ENCODE results near the gene KDM7A.

The KDM7A gene

DNA sequence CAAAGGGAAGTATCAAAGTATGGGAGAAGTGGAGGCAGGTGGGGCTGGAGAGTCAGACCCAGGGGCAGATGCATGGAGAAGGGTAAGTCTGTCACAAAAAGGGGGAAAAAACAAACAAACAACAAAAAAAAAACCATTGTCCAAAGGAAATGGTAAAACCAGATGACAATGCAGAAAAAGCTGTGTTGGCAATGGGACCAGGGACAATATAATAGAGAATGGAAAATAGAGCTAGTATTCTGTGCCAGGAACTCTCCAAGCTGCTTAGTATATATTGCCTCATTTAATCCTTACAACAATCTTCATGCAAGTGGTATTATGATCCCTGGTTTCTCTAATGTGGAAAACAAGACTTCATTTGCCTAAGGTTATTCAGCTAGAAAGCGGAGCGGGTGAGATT lies 13.1 kb upstream of the KDM7A start:
- DNase-seq (ENCODE audit: extremely low read depth, insufficient read length) = no peak
- no peak overlapping the region for H3K4me3 ChIP-seq (replicated peaks; ENCODE audit: low read depth, low read length)
- TF ChIP-seq, protein P1, sequence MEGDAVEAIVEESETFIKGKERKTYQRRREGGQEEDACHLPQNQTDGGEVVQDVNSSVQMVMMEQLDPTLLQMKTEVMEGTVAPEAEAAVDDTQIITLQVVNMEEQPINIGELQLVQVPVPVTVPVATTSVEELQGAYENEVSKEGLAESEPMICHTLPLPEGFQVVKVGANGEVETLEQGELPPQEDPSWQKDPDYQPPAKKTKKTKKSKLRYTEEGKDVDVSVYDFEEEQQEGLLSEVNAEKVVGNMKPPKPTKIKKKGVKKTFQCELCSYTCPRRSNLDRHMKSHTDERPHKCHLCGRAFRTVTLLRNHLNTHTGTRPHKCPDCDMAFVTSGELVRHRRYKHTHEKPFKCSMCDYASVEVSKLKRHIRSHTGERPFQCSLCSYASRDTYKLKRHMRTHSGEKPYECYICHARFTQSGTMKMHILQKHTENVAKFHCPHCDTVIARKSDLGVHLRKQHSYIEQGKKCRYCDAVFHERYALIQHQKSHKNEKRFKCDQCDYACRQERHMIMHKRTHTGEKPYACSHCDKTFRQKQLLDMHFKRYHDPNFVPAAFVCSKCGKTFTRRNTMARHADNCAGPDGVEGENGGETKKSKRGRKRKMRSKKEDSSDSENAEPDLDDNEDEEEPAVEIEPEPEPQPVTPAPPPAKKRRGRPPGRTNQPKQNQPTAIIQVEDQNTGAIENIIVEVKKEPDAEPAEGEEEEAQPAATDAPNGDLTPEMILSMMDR (IDR thresholded peaks at IDR 0.05; ENCODE audit: insufficient read depth, low read length, poor library complexity, severe bottlenecking) = no peak
- H3K27me3 ChIP-seq (replicated peaks; ENCODE audit: control insufficient read depth, insufficient read depth, low read length) = no peaks in the 10 kb centered on the region
- H3K36me3 ChIP-seq (ENCODE audit: control insufficient read depth, insufficient read depth, low read length) = no peaks in the 10 kb centered on the region

- DNase-seq (ENCODE audit: extremely low read depth, insufficient read length) = no peak
- Histone ChIP-seq H3K4me3 (replicated peaks; ENCODE audit: low read depth, low read length) (no peak overlapping the region), H3K27me3 (replicated peaks; ENCODE audit: control insufficient read depth, insufficient read depth, low read length) (no peaks in the 10 kb centered on the region; the same call in 1 of the 2 replicates), H3K36me3 (ENCODE audit: control insufficient read depth, insufficient read depth, low read length) (no peaks in the 10 kb centered on the region)
- TF ChIP-seq, protein P1 (IDR thresholded peaks at IDR 0.05; ENCODE audit: insufficient read depth, low read length, poor library complexity, severe bottlenecking) = no peak
Observed at GRCh38 chr7:140182917-140183316, 6.1 kb upstream of the KDM7A start.

DNA sequence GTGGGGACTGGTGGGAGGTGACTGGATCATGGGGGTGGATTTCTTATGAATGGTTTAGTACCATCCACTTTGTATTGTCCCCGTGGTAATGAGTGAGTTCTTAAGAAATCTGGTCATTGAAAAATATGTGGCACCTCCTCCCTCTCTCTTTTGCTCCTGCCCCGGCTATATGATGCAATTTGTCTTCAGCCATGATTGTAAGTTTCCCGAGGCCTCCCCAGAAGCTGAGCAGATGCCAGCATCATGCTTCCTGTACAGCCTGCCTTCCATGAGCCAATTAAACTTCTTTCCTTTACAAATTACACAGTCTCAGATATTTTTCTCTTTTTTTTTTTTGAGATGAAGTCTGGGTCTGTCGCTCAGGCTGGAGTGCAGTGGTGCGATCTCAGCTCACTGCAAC lies 2.6 kb upstream of the KDM7A start:
- Histone ChIP-seq H3K27me3 (replicated peaks; ENCODE audit: control insufficient read depth, insufficient read depth, low read length) (peaks cover 1% of the 10 kb centered on the region; the same call in 1 of the 2 replicates), H3K36me3 (ENCODE audit: control insufficient read depth, insufficient read depth, low read length) (no peaks in the 10 kb centered on the region), H3K4me3 (replicated peaks; ENCODE audit: low read depth, low read length) (no peak overlapping the region)
- TF ChIP-seq, protein P1 (IDR thresholded peaks at IDR 0.05; ENCODE audit: insufficient read depth, low read length, poor library complexity, severe bottlenecking) = no peak
- DNase-seq (ENCODE audit: extremely low read depth, insufficient read length) = no peak

DNA sequence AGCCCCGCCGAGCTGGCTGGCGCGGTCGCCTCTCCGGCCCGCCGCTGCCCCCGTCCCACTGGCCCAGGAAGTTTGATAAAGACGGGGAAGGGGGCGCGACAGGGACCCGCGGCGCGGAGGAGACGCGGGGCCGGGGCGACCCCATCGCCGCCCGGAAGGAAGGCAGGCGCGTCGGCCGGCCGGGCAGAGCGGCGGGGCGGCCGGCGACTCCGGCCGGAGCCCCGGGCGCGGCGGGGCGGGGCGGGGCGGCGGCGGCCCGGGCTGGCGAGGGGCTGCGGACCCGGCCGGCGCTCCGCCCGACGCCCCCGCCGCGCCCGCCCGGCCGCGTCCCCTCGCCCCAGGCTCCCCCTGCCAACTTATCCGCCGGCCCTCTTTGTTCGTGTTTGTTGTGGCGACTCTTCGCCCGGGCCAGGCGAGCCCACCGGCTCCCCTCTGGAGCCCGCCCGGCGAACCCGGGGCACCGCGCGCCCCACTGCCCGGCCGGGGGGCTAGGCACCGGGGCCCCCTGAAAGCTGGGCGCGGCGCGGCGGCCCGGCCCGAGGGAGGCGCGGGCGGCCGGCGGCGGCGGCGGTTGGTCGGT lies 571 bp downstream of the KDM7A start:
- TF ChIP-seq, protein P1 (IDR thresholded peaks at IDR 0.05; ENCODE audit: insufficient read depth, low read length, poor library complexity, severe bottlenecking) = no peak
- no peak for DNase-seq (ENCODE audit: extremely low read depth, insufficient read length)
- Histone ChIP-seq H3K27me3 (replicated peaks; ENCODE audit: control insufficient read depth, insufficient read depth, low read length) (0 out of 2 replicates have a peak, but pooled peaks cover 1% of the 10 kb centered on the region), H3K36me3 (ENCODE audit: control insufficient read depth, insufficient read depth, low read length) (no peaks in the 10 kb centered on the region), H3K4me3 (replicated peaks; ENCODE audit: low read depth, low read length) (peak overlapping the region; percentile 57)

GRCh38 chr7:140175221-140176121 lies 1.3 kb downstream of the KDM7A start:
- TF ChIP-seq, protein P1 (IDR thresholded peaks at IDR 0.05; ENCODE audit: insufficient read depth, low read length, poor library complexity, severe bottlenecking) = peak; percentile 77
- Histone ChIP-seq H3K4me3 (replicated peaks; ENCODE audit: low read depth, low read length) (peak overlapping the region; percentile 57), H3K36me3 (ENCODE audit: control insufficient read depth, insufficient read depth, low read length) (no peaks in the 10 kb centered on the region), H3K27me3 (replicated peaks; ENCODE audit: control insufficient read depth, insufficient read depth, low read length) (0 out of 2 replicates have a peak, but pooled peaks cover 1% of the 10 kb centered on the region)
- peak; percentile 89 for DNase-seq (ENCODE audit: extremely low read depth, insufficient read length)

Measured in GM06990 (cell line).